Effector memory CD8-positive, alpha-beta T cell (primary cell): ENCODE results near the gene JKAMP.

ENCODE experiments used
- ATAC-seq: fragments of 150-1000 bp; cut with Tn5 transposase; replicated peaks from 2 replicates; pipeline ENCODE4 v1.10.0; 2021; ENCODE audit warnings: mild to moderate bottlenecking, moderate library complexity
- DNase-seq, 3 experiments: peaks; one replicate each; pipeline ENCODE4 v3.0.0; 2021
- H3K27ac Mint-ChIP-seq, 2 donors: one replicate each; pipeline ENCODE4 v1.8.0; 2022; ENCODE audit warnings: mild to moderate bottlenecking in 2 of 2, mixed read lengths in 2 of 2, moderate library complexity in 2 of 2
- H3K27me3 Mint-ChIP-seq, 2 donors: one replicate each; pipeline ENCODE4 v1.8.0; 2022; ENCODE audit warnings: mixed read lengths in 2 of 2
- H3K36me3 Mint-ChIP-seq: one replicate; pipeline ENCODE4 v1.8.0; 2022; ENCODE audit warnings: mild to moderate bottlenecking, moderate library complexity, mixed read lengths; ENCODE audit not compliant: insufficient read depth
- H3K4me1 Mint-ChIP-seq, 2 donors: one replicate each; pipeline ENCODE4 v1.8.0; 2022; ENCODE audit warnings: low read depth in 2 of 2, mixed read lengths in 2 of 2
- H3K4me3 Mint-ChIP-seq, 2 donors: one replicate each; pipeline ENCODE4 v1.8.0; 2022; ENCODE audit warnings: mild to moderate bottlenecking in 2 of 2, mixed read lengths in 2 of 2, moderate library complexity in 2 of 2
- H3K9me3 Mint-ChIP-seq, 2 donors: one replicate each; pipeline ENCODE4 v1.8.0; 2022; ENCODE audit warnings: mixed read lengths in 2 of 2

JKAMP gene

GRCh38 chr14:59463787-59464485 is 20.4 kb upstream of the JKAMP start:
- Mint-ChIP-seq H3K27me3 (no peaks in the 10 kb centered on the region), H3K27ac (peak overlapping the region; percentile 78 to 79), H3K36me3 (peaks cover 4% of the 10 kb centered on the region), H3K4me1 (peaks cover 2 to 11% of the 10 kb centered on the region in 2 donors), H3K9me3 (no peaks in the 10 kb centered on the region), H3K4me3 (peak overlapping the region; percentile 87 to 90)
- DNase-seq = no peak
- peak; percentile 9 for ATAC-seq

- Mint-ChIP-seq H3K27me3 (no peaks in the 10 kb centered on the region), H3K4me1 (peaks cover 2 to 11% of the 10 kb centered on the region in 2 donors), H3K27ac (peak overlapping the region; percentile 79 to 87), H3K9me3 (no peaks in the 10 kb centered on the region), H3K4me3 (peak overlapping the region; percentile 87 to 90), H3K36me3 (peaks cover 4% of the 10 kb centered on the region)
- ATAC-seq (peak; percentile 72), DNase-seq (peak; percentile 45 to 56 (median 46))
Observed at GRCh38 chr14:59464486-59465315, 19.6 kb upstream of the JKAMP start.

- peak; percentile 20 to 45 (median 38) for DNase-seq
- H3K36me3 Mint-ChIP-seq = peaks cover 4% of the 10 kb centered on the region
- H3K27me3 Mint-ChIP-seq = no peaks in the 10 kb centered on the region
- peak within 1 kb of the TSS; percentile 79 to 87 for H3K27ac Mint-ChIP-seq
- no peaks in the 10 kb centered on the region for H3K9me3 Mint-ChIP-seq
- peak; percentile 54 for ATAC-seq
- H3K4me1 Mint-ChIP-seq = peaks cover 2 to 11% of the 10 kb centered on the region in 2 donors
- H3K4me3 Mint-ChIP-seq = peak within 1 kb of the TSS; percentile 87 to 90
Observed at GRCh38 chr14:59465316-59466135, 18.8 kb upstream of the JKAMP start, which contains the start of gene GPR135. Gene GPR135 (minus strand): TSS chr14:59465380. CDS start chr14:59465226, 154 bp downstream.

GRCh38 chr14:59474172-59474571 is 10.1 kb upstream of the JKAMP start:
- Mint-ChIP-seq H3K27me3 (no peaks in the 10 kb centered on the region), H3K9me3 (no peaks in the 10 kb centered on the region), H3K36me3 (peaks cover 7% of the 10 kb centered on the region), H3K4me1 (peaks cover 3 to 5% of the 10 kb centered on the region in 2 donors), H3K27ac (no peak overlapping the region), H3K4me3 (no peak overlapping the region)
- no peak for ATAC-seq
- DNase-seq = no peak

GRCh38 chr14:59475709-59476108 is 8.6 kb upstream of the JKAMP start:
- ATAC-seq (no peak), DNase-seq (no peak)
- Mint-ChIP-seq H3K9me3 (no peaks in the 10 kb centered on the region), H3K4me3 (no peak overlapping the region), H3K4me1 (peaks cover 11 to 13% of the 10 kb centered on the region in 2 donors), H3K27me3 (no peaks in the 10 kb centered on the region), H3K36me3 (peaks cover 7% of the 10 kb centered on the region), H3K27ac (no peak overlapping the region)

GRCh38 chr14:59478540-59478939 is 5.8 kb upstream of the JKAMP start:
- no peaks in the 10 kb centered on the region for H3K9me3 Mint-ChIP-seq
- no peak for ATAC-seq
- DNase-seq = no peak
- H3K4me1 Mint-ChIP-seq = peaks cover 29 to 34% of the 10 kb centered on the region in 2 donors
- H3K36me3 Mint-ChIP-seq = peaks cover 7% of the 10 kb centered on the region
- H3K27ac Mint-ChIP-seq = no peak overlapping the region
- no peaks in the 10 kb centered on the region for H3K27me3 Mint-ChIP-seq
- H3K4me3 Mint-ChIP-seq = no peak overlapping the region

- Mint-ChIP-seq H3K27ac (peak overlapping the region in 1 of 2 donors; percentile 28), H3K4me1 (peaks cover 30 to 35% of the 10 kb centered on the region in 2 donors)
- ATAC-seq = no peak
Observed at GRCh38 chr14:59480166-59480565, 4.2 kb upstream of the JKAMP start.

GRCh38 chr14:59481407-59481806 is 2.9 kb upstream of the JKAMP start:
- ATAC-seq (no peak), DNase-seq (no peak)
- H3K36me3 Mint-ChIP-seq = peaks cover 5% of the 10 kb centered on the region
- no peak overlapping the region for H3K4me3 Mint-ChIP-seq
- peak overlapping the region in 1 of 2 donors; percentile 11 for H3K27ac Mint-ChIP-seq
- peaks cover 31 to 39% of the 10 kb centered on the region in 2 donors for H3K4me1 Mint-ChIP-seq
- H3K27me3 Mint-ChIP-seq = no peaks in the 10 kb centered on the region
- no peaks in the 10 kb centered on the region for H3K9me3 Mint-ChIP-seq

More at GRCh38 chr14:59480166-59480565, 4.2 kb upstream of the JKAMP start:
- no peak for DNase-seq
- Mint-ChIP-seq H3K9me3 (no peaks in the 10 kb centered on the region), H3K36me3 (peaks cover 9% of the 10 kb centered on the region), H3K4me3 (peak overlapping the region in 1 of 2 donors; percentile 31), H3K27me3 (no peaks in the 10 kb centered on the region)

- H3K27ac Mint-ChIP-seq = peak overlapping the region in 1 of 2 donors; percentile 11
- peaks cover 31 to 38% of the 10 kb centered on the region in 2 donors for H3K4me1 Mint-ChIP-seq
- DNase-seq = no peak
Observed at GRCh38 chr14:59481871-59482540, 2.3 kb upstream of the JKAMP start.

GRCh38 chr14:59482541-59483331 is 1.6 kb upstream of the JKAMP start:
- Mint-ChIP-seq H3K27me3 (no peaks in the 10 kb centered on the region), H3K4me3 (peak overlapping the region; percentile 89 to 90), H3K27ac (peak overlapping the region; percentile 82 to 85), H3K9me3 (no peaks in the 10 kb centered on the region), H3K36me3 (peaks cover 5% of the 10 kb centered on the region), H3K4me1 (peaks cover 34 to 38% of the 10 kb centered on the region in 2 donors)
- no peak for DNase-seq
- ATAC-seq = no peak

More at GRCh38 chr14:59481871-59482540, 2.3 kb upstream of the JKAMP start:
- ATAC-seq = no peak
- Mint-ChIP-seq H3K9me3 (no peaks in the 10 kb centered on the region), H3K4me3 (peak overlapping the region in 1 of 2 donors; percentile 24), H3K27me3 (no peaks in the 10 kb centered on the region), H3K36me3 (peaks cover 5% of the 10 kb centered on the region)

- Mint-ChIP-seq H3K4me3 (peak overlapping the region; percentile 89 to 90), H3K27me3 (no peaks in the 10 kb centered on the region), H3K36me3 (peaks cover 5% of the 10 kb centered on the region), H3K27ac (peak overlapping the region; percentile 82 to 85), H3K4me1 (peaks cover 38 to 40% of the 10 kb centered on the region in 2 donors), H3K9me3 (no peaks in the 10 kb centered on the region)
- DNase-seq = no peak
- no peak for ATAC-seq
Observed at GRCh38 chr14:59483363-59483762, 954 bp upstream of the JKAMP start.

- H3K27me3 Mint-ChIP-seq = no peaks in the 10 kb centered on the region
- peaks cover 11% of the 10 kb centered on the region for H3K36me3 Mint-ChIP-seq
- peak; percentile 53 for ATAC-seq
- no peak for DNase-seq
- H3K4me3 Mint-ChIP-seq = peak overlapping the region; percentile 89 to 90
- H3K4me1 Mint-ChIP-seq = peaks cover 45 to 51% of the 10 kb centered on the region in 2 donors
- H3K9me3 Mint-ChIP-seq = no peaks in the 10 kb centered on the region
- H3K27ac Mint-ChIP-seq = peak overlapping the region; percentile 82 to 85
Observed at GRCh38 chr14:59484639-59485175, 390 bp downstream of the JKAMP start.
